ENCODE results near the gene NDEL1. TPM values are rescaled to one million over a fixed set of nuclear protein-coding genes. Genes with fewer than 3 reads are reported as not detected.

Gene NDEL1
- total RNA-seq, 1 experiment from 2014 or later, result 95.3 TPM

DNA sequence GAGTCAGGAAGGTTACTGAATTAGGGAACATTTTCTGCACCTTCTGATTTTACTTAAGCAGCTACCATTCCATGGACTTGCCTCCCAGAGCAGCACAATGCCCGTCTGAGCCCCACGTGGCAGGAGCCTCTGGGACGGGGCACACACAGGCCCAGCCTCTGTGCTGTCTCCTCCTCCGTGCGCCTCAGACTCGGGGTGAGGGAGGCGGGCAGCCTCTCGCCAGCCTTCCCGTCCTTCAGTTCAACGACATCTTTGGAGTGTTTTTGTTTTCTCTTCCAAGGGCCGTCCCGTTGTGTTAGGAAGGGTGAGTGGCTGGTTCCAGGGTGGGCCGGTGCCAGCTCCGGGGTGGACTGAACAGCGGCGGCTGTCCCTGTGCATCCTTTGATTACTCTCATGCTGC lies 31.8 kb downstream of the NDEL1 start:
- no peak overlapping the region for H3K4me3 Mint-ChIP-seq (ENCODE audit: unreplicated experiment)
- CTCF ChIA-PET, result interaction anchor here (0.7 to 1.1 kb wide), 3 partner anchors 9 to 265 kb away, joined by 3 read pairs; no protein-coding TSS in a partner anchor
- TF ChIP-seq, protein P1, sequence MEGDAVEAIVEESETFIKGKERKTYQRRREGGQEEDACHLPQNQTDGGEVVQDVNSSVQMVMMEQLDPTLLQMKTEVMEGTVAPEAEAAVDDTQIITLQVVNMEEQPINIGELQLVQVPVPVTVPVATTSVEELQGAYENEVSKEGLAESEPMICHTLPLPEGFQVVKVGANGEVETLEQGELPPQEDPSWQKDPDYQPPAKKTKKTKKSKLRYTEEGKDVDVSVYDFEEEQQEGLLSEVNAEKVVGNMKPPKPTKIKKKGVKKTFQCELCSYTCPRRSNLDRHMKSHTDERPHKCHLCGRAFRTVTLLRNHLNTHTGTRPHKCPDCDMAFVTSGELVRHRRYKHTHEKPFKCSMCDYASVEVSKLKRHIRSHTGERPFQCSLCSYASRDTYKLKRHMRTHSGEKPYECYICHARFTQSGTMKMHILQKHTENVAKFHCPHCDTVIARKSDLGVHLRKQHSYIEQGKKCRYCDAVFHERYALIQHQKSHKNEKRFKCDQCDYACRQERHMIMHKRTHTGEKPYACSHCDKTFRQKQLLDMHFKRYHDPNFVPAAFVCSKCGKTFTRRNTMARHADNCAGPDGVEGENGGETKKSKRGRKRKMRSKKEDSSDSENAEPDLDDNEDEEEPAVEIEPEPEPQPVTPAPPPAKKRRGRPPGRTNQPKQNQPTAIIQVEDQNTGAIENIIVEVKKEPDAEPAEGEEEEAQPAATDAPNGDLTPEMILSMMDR (IDR thresholded peaks at IDR 0.05; ENCODE audit: unreplicated experiment), result no peak
- H3K36me3 Mint-ChIP-seq (ENCODE audit: insufficient read depth, unreplicated experiment), result peaks cover 62% of the 10 kb centered on the region
- POLR2A ChIA-PET, result interaction anchor here (0.9 kb wide), 1 partner anchor 21 kb away, joined by 4 read pairs; no protein-coding TSS in a partner anchor
- peaks cover 14% of the 10 kb centered on the region for H3K4me1 Mint-ChIP-seq (ENCODE audit: insufficient read depth, unreplicated experiment)
- DNase-seq (ENCODE audit: unreplicated experiment), result no peak
- BruUV-seq (replicated peaks), result no TSS peak
- H3K27ac Mint-ChIP-seq (ENCODE audit: low read depth, unreplicated experiment), result no peak overlapping the region
- intact Hi-C loops (cut with micrococcal nuclease), result no loop called here
- H3K9me3 Mint-ChIP-seq (ENCODE audit: unreplicated experiment), result no peaks in the 10 kb centered on the region
- H3K27me3 Mint-ChIP-seq (ENCODE audit: insufficient read depth, unreplicated experiment), result no peaks in the 10 kb centered on the region

DNA sequence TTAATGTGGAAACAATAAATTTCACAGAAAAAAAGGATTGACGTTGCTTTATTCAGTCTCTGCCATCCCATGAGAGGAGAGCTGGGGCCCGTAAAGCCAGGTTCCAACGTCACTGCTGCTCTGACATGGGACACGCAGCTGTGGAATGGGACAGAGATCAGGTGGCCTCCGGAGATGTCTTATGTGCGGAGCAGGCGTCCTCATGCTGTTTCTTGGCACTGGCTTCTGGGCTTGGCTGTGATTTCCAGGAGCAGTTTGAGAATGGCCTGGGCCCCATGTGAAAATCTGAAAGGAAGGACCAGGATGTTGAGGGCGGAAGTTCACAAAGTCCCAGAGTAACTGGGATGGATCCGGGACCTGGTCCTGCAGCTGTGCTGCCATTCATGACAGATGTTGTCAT lies 32.4 kb downstream of the NDEL1 start:
- TF ChIP-seq, protein P1 (IDR thresholded peaks at IDR 0.05; ENCODE audit: unreplicated experiment), result no peak
- Mint-ChIP-seq H3K36me3 (ENCODE audit: insufficient read depth, unreplicated experiment) (peaks cover 62% of the 10 kb centered on the region), H3K27me3 (ENCODE audit: insufficient read depth, unreplicated experiment) (no peaks in the 10 kb centered on the region), H3K4me3 (ENCODE audit: unreplicated experiment) (no peak overlapping the region), H3K4me1 (ENCODE audit: insufficient read depth, unreplicated experiment) (peaks cover 14% of the 10 kb centered on the region), H3K27ac (ENCODE audit: low read depth, unreplicated experiment) (no peak overlapping the region), H3K9me3 (ENCODE audit: unreplicated experiment) (no peaks in the 10 kb centered on the region)
- CTCF ChIA-PET, result interaction anchor here (0.7 kb wide), 1 partner anchor 265 kb away, joined by 3 read pairs; no protein-coding TSS in a partner anchor
- DNase-seq (ENCODE audit: unreplicated experiment), result no peak
- intact Hi-C loops (cut with micrococcal nuclease), result no loop called here
- no TSS peak for BruUV-seq (replicated peaks)
- POLR2A ChIA-PET, result interaction anchor here (0.9 kb wide), 1 partner anchor 20 kb away, joined by 4 read pairs; no protein-coding TSS in a partner anchor

DNA sequence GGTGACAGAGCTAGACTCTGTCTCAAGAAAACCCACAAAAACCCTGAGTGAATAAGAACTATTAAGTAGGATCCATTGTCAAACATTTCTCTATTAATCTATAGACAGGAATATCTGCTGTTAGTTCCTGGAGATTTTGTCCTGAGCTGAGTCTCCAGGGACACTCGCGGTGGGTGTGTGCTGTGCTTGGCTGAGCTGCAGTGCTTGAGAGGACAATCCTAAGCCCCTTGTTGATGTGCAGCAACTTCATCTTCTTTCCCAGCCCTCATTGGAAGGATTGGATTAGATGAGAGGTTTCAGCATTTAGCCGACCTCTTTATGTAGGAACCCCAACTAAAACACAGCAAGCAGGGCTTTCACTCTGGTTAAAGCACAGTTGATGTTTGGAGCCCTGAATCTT lies 33.3 kb downstream of the NDEL1 start:
- H3K9me3 Mint-ChIP-seq (ENCODE audit: unreplicated experiment), result no peaks in the 10 kb centered on the region
- CTCF ChIA-PET, result no interaction called here
- peaks cover 69% of the 10 kb centered on the region for H3K36me3 Mint-ChIP-seq (ENCODE audit: insufficient read depth, unreplicated experiment)
- peaks cover 11% of the 10 kb centered on the region for H3K4me1 Mint-ChIP-seq (ENCODE audit: insufficient read depth, unreplicated experiment)
- BruUV-seq (replicated peaks), result no TSS peak
- no peak overlapping the region for H3K4me3 Mint-ChIP-seq (ENCODE audit: unreplicated experiment)
- DNase-seq (ENCODE audit: unreplicated experiment), result no peak
- intact Hi-C loops (cut with micrococcal nuclease), result no loop called here
- H3K27ac Mint-ChIP-seq (ENCODE audit: low read depth, unreplicated experiment), result peak overlapping the region; percentile 19
- POLR2A ChIA-PET, result interaction anchor here (0.5 kb wide), 1 partner anchor 136 kb away, joined by 3 read pairs; no protein-coding TSS in a partner anchor
- TF ChIP-seq, protein P1 (IDR thresholded peaks at IDR 0.05; ENCODE audit: unreplicated experiment), result no peak
- no peaks in the 10 kb centered on the region for H3K27me3 Mint-ChIP-seq (ENCODE audit: insufficient read depth, unreplicated experiment)

GRCh38 chr17:8469964-8470363 lies 34.3 kb downstream of the NDEL1 start:
- ChIA-PET CTCF (interaction anchor here (0.7 kb wide), 1 partner anchor 86 kb away, joined by 3 read pairs; no protein-coding TSS in a partner anchor), POLR2A (interaction anchor here (0.9 kb wide), 1 partner anchor 87 kb away, joined by 3 read pairs; no protein-coding TSS in a partner anchor)
- Mint-ChIP-seq H3K27me3 (ENCODE audit: insufficient read depth, unreplicated experiment) (no peaks in the 10 kb centered on the region), H3K4me1 (ENCODE audit: insufficient read depth, unreplicated experiment) (peaks cover 6% of the 10 kb centered on the region), H3K9me3 (ENCODE audit: unreplicated experiment) (no peaks in the 10 kb centered on the region), H3K27ac (ENCODE audit: low read depth, unreplicated experiment) (no peak overlapping the region), H3K4me3 (ENCODE audit: unreplicated experiment) (no peak overlapping the region), H3K36me3 (ENCODE audit: insufficient read depth, unreplicated experiment) (peaks cover 79% of the 10 kb centered on the region)
- intact Hi-C loops (cut with micrococcal nuclease), result no loop called here
- no TSS peak for BruUV-seq (replicated peaks)
- DNase-seq (ENCODE audit: unreplicated experiment), result no peak
- TF ChIP-seq, protein P1 (IDR thresholded peaks at IDR 0.05; ENCODE audit: unreplicated experiment), result no peak
